HG03439 (cell line): ENCODE results near the gene NNMT.

Experiments used
- ATAC-seq: cut with Tn5 transposase; IDR thresholded peaks from one replicate; pipeline ENCODE4 v1.9.1; 2021; ENCODE audit warnings: mild to moderate bottlenecking, moderate library complexity; ENCODE audit not compliant: unreplicated experiment

NNMT gene

DNA sequence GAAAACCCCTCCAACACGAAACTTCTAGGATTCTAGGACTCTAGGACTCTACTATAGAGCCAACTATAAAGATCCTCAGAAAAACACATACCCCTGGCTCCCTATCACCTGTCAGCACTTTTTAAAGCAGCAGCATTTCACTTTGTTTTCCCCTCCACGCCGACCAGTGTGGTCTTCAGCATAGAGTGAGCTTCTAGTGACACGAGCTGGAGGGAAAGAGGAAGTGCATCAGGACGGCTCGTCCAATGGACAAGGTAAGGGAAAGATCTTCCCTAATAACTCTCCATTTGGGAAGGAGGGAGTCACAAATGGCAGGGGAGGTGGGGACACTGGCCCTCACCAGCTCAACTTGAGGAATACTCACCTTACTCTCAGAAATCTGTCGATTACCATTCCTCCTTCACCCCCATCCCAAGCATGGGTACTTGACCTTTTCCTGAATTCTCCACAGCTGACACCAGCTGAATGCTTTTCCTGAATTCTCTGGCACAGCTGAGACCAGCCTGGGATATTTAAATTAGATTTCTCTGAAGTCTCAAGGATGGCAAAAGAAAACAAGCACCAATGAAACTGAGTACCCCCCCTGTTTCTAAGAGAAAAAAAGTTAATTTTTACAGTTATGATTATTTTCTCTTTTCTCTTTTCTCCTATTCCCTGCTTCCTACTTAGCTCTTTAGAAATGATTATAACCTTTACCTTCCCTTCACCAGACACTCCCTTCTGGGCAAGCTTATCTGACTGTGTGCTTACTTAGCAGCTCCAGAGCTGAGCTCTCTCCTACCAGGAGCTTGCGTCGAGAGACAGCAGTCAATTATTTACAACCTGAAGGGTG is 33.3 kb upstream of the NNMT start:
- ATAC-seq, result no peak

DNA sequence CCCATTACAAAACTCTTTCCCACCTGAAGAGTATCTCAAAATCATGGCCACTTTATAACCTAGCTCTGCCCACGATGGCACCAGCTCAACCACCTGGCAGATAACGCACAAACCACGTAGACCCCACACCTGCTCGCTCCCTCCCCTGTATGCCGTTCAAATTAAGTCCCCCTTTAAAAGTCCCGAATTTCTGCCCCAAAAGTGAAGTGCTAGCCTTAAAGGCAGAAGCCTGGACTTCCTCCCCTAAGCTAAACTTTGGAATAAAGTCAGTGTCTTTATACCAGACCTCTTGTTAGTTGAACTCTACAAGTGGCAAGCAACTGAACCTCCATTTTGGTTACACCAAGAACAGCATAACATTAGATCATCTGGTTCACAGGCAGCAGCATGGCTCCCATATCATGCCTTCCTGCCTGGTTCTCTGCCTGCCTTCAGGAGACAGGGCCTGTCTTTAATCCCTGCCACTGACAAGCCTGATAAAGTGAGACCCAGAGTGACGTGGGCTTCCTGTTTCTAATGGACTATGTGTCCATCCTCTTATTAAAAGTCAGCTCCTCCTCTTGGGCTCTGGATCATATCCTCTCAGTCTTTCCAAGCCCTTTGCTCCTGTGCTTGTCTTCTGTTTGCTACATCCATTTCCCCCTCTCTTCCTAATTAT is 32.6 kb upstream of the NNMT start:
- no peak for ATAC-seq

DNA sequence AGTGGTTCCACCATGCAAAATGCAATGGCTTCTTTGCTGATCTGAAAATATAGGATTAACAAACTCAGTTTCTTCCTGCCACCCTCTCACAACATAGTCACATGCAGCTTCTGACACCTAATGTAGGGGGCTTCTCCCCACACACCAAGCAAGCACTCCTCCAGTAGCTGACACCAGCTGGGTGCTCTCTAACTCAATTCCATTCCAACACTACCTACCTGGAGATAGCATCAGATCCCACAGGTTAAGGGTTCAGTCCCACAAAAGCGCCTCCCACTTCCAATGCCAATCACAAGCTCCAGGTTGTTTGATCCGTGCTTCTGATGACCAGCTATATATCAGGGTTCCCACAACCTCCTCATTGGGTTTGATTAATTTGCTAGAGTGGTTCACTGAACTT is 31.8 kb upstream of the NNMT start:
- no peak for ATAC-seq

DNA sequence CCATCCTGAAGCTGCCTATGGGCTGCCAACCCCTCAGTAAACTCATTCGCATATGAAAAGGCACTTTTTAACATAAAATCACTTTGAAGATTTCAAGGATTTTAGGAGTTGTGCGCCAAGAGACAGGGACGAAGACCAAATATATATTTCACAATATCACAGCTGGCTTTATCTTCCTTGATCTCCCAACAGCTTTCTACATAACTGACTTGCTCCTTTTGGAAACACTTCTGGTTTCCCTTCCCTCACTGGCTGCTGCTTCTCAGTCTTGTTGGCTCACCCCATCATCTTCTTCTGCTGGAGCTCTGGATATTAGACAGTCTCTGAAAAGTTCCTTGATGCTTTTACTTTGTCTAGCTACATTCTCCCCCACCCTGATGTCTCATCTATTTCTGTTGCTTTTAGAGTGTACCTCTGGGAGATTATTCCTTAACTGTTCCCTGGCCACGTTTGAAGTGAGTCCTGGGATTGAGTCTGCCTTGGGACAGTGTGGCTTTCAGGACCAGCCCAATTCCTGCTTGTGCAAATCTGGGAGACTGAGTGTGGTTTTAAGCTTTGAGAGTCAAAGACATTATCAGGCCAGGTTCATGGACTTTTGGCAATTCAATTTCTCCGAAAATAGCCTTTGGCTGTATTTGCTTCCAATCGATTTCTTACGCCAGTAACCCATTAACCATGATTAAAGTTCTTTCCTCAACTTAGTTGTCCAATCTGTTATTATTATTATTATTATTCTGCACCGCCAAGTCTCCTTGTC is 30.9 kb upstream of the NNMT start:
- no peak for ATAC-seq

DNA sequence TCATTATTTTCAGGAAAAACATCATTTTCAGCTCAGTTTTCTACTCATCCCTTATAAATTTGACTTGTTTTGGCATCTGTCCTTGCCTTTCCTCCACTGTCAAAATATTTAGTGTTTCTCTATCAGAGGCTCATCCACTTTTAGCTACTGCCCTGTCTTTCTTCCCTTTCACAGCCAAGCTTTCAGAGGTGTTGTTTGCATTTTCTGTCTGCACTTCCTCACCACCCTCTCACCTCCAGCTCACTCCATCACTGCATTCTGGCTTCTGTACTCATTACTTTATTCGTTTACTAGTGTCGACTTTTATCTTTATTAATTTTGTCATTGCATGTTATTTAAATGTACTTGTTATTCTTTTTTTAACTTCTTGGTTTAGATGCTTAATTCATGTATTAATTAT is 26.7 kb upstream of the NNMT start:
- ATAC-seq, result no peak

DNA sequence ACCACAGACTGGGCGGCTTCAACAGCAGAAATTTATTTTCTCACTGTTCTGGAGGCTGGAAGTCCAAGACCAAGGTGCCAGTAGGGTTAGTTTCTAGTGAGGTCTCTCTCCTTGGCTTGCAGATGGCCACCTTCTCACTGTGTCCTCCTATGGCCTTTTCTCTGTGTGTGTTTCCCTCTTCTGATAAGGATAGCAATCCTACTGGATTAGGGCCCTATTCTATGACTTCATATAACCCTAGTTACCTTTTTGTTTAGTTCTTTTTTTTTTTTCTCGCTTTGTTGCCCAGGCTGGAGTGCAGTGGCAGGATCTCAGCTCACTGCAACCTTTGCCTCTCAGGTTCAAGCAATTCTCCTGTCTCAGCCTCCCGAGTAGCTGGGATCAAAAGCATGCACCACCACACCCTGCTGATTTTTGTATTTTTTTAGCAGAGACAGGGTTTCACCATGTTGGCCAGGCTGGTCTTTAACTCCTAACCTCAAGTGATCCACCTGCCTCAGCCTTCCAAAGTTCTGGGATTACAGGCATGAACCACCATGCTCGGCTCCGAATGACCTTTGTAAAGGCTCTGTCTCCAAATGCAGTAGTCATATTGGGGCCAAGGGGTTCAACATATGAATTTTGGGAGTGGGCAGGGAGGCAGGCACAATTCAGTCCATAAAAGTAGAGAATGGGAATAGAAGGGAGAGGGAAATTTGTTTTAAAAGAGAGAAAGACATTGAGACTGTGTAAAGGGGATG is 25.5 kb upstream of the NNMT start:
- no peak for ATAC-seq

DNA sequence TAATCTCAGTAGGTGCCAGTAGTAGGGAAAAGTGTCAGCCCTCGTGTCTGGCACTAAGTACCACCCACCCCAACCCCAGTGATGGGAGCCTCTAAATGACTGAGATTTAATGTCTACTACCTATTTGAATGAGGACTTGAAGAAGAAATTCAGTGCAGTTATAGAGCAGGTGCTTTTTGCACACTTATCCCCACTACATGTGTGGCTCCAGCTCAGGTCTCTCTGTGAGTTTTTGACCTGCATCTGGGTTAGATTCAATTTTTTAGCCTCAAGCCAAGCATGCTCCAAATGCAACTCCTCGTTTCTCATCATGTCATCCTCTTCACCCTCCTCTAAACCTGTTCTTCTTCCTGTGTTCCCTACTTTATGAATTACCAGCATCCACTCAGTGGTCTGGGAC is 24.9 kb upstream of the NNMT start:
- no peak for ATAC-seq

DNA sequence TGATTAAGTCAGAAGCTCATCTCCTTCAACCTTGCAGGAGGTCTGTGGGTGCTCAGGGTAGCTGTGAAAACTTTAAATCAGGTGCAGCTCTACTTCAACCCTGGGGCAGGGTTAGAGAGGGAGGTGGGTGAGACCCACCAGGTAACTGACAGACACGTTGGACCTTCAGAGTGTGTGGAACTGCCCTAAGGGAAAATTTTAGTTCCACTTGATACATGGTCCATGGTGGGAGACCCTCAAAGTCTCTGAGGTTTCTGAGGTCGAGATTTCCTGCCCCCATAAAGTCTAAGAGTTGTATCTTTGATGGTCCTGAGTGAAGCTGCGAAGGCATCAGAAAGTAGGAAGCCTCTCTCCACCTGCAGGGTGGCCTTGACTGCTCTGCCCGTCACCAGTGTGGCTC is 23.9 kb upstream of the NNMT start:
- ATAC-seq, result no peak

DNA sequence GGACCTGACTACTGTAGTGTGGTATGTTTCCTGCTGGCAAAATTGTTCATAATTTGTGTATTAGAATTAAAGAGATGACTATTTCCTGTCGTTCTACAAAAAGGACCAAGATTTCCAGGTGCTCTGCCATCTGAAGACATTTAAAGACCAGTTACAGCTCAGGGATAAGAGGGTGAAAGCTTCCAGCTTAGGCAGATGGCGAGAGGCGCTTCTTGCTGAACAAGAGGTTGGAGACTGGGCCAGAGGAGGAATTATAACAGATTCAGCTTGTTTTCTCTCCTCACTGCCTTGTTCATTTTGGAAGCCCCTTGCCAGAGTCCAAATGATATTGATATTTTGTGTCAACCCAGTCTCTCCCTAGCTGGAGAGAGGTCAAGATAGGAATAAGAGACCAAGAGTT is 23.1 kb upstream of the NNMT start:
- no peak for ATAC-seq

DNA sequence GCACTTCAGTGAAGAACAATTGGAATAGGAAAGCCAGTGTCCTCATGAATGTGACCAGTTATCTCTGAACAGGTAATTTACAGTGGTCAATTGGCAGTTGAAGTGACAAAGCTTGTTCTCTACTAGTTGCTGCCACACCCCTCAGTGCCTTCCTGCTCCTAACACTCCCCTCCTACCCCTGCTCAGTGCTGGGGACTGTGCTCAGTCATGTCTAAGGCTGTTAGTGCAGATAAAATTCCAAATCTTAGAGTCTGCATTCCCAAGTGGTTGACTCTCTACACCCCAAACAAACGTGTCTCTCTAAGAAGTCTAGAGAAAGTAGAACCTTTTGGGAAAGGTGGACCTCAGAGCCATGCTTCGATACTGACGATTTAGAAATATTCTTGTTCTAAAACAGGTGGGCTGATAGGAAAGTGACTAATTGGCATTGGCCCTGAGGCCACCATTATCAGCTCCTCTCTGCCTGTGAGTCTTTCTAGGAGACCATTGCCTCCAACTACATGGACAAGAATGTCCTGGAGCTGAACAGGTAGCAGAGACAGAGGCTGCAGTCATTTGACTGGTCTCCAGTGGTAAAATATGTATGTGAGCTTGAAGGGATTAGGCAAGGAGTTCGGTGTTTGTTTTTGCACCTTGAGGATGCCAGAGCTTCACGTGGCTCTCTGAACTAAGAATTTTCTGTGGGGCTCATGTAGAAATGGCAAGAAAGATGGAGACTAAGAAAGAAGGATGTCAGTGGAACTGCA is 22.1 kb upstream of the NNMT start:
- ATAC-seq, result no peak

DNA sequence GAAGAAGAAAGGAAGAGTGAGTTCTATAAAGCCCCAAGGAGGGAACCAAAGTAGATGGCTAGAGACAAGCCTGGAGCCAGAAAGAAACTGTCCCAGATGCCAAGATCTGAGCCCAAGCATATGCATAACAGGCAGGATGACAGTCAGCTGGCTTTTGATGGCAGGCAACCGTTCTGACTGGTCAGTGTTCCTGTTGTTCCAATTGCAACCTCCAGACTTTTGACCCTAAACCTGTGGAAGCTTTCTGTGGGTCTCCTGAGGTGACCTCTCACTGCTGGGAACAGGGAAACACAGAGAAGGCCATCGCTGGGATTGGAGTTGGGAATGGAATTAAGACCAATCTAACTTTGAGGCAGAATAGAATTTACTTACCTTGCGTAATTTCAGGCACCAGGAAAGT is 21.6 kb upstream of the NNMT start:
- ATAC-seq, result no peak

DNA sequence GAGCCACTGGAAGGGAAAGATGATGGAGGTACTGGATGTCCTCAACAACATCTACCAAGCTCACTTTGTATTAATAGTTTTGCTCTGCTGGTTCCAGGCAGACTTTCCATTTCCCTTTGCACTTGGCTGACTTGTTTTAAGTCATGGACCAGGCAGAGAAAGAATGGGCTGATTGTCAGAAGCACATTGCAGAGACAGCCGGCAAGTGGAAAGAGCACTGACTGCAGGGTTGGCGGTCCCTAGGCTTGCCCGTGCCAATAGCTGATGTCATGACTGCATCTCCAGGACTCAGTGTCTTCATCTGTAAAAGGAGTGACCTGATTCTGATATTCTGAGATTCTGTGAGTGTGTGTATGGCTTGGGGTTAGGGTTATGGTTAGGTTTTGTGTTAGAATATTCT is 20.9 kb upstream of the NNMT start:
- no peak for ATAC-seq

DNA sequence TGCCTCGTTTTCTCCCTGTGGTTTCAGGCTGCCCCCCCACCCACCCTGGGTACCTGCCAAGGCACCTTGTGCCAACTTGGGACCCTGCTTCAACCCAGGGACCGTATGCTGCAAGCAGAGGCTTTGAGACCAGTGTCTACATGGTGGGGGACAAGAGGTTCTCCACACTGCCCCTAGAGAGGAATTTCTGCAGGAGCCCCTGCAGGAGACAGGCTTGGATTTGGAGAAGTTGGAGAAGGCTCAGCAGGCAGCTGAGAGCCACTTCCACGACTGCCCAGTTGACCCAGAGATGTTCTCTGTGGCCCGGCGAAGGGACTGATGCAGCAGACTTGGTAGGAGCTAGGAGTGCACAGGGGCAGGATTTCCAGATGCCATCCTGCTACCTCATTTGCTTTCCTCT is 20.1 kb upstream of the NNMT start:
- no peak for ATAC-seq

DNA sequence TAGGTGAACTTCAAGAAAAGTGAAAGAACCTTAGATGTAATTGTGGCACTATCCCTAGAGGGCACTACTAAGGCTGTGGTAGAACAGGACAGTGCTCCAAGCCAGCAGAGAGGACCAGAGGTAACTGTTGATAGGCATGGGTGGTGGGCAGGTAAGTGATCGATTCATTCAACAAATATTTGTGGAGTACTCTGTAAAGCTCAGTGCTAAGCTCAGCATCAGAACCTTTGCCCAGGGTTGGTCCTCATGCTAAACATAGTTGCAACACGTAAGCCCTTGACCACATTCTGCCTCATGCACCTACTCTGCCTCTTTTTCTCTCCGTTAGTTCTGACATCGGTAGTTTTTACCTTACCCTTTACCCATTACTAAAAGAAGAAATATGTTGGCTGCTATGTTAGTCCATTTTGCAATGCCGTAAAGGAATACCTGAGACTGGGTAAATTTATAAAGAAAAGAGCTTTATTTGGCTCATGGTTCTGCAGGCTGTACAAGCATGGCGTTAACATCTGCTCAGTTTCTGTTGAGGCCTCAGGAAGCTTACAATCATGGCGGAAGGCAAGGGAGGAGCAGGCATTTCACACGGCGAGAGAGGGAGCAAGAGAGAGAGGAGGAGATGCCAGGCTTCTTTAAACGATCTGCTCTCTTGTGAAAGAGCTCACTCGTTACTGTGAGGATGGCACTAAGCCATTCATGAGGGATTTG is 18.4 kb upstream of the NNMT start:
- no peak for ATAC-seq

DNA sequence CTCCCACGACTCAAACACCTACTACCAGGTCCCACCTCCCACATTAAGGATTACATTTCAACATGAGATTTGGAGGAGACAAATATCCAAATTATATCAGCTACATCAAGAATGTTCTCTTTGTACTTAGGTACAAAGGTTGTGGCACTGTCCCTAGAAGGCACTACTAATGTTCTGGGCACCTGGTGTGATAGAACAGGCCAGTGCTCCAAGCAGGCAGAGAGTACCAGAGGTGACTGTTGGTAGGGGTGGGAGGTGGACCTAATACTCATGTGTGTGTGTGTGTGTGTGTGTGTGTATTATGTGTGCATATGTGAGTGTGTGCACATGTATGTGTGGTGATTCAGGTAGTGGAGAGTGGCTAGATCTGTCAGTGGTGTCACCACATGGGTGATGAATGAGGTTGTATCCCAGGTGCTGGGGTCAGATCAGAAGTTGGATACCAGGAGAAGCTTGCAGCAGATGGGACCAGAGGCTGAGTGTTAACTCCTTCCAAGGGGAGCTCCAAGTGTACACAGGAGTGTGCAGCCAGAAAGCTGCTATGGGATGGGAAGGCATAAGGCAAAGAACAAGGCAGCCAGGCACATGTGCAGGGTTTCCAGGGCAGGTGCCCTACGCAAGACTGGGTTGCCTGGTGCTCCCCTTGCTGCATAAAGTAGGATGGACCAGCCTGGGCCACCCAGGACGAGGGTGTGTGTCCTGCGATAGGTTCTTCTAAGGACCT is 17.7 kb upstream of the NNMT start:
- no peak for ATAC-seq

DNA sequence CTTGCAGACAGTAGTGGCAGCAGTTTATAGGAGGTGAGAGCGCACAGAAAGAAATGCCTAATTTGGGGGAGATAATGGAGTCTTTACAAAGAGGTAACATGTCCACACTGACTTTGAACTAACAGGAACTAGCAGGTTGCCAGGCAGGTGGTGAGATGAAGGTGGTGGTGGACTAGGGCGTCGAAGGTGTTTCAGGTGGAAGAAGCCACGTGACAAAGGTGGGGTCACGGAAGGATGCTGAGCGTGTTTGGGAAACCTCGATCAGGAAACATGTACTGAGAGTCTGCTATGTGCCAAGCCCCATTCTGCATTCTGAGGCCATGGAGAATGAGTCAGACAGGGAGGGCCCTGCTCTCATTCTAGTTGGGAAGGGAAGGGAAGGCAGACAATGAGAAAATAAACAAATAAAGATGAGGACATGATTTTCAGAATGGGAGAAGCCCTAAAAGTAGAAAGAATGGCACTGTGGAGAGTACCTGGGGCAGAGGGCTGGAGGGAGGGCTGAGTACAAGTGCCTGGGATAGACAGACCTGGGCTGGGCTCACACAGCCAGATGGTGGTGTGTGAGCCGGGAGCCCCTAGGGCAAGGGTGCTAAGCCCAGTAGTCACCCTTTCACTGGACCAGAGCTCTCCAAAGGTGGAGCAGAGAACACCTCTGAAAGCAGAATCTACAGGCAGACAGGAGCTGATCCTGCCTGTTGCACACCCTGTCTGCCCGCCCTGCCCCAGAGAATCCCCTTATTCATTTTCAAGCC is 16.2 kb upstream of the NNMT start:
- no peak for ATAC-seq

DNA sequence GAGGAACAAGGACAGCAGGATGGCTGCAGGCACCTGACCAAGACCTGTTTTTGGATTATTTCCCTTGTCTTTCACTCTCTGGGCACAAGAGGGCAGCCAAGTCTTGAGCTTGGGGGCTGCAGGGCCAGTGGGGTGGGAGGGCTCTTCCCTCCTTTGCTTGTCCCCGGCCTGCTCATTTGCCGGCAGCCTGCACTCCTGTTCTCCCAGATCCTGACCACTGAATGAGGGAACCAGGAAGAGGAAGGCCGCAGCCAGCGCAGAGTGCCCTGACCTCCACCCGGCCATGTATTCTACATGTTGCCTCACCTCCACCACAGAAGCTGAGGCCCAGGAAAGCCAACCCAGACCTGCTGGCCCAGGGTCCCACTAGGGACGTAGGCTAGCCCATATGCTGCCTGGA is 15.5 kb upstream of the NNMT start:
- ATAC-seq, result no peak

DNA sequence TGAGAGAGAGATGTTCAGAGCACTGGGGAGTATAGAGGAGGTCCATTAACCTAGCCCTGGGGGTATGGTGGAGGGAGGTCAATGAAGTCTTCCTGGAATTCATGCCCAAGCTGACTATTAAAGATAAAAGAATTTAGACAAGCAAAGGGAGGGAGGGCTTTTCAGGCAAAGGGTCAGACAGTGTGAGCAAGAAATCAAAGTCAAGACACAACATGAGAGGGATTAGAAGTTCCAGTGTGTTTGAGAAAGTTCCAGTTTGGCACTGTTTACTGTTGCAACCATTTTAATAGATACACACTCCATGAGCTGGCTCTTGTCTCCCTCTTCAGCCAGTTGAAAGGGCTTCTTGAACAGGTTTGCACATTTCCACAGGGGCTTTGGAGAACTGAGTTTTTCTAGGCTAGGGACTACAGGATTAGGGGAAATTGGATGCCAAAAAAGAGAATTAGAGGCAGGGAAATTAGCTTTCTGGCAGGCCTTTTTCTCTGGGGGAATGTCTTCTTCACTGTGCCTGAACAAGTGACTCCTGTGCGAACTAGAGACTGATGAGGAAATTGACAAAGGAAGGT is 14.7 kb upstream of the NNMT start:
- ATAC-seq, result no peak
